H1 (cell line): ENCODE data around the gene ADAMTS6. TPM values are rescaled to one million over a fixed set of nuclear protein-coding genes. Genes with fewer than 3 reads are reported as not detected.

ENCODE experiments used
- ASH2L ChIP-seq: fragments of 200-600, 300-600 bp; sonication (generic); IDR thresholded peaks from one replicate; pipeline ENCODE4 v1.7.1; 2017; ENCODE audit warnings: low read length
- E2F6 ChIP-seq: IDR thresholded peaks from 2 replicates; pipeline ENCODE4 v1.6.1; 2012; ENCODE audit warnings: inconsistent platforms
- EP300 ChIP-seq, 2 experiments: IDR thresholded peaks; 1 replicate in 1 of 2; 2 replicates in 1 of 2; pipeline ENCODE4 v1.6.1; 2011 to 2012; ENCODE audit warnings: low read depth in 2 of 2, low read length in 2 of 2, mild to moderate bottlenecking in 2 of 2, borderline replicate concordance in 1 of 2, inconsistent platforms in 1 of 2, moderate library complexity in 1 of 2
- GABPA ChIP-seq: IDR thresholded peaks from 2 replicates; pipeline ENCODE4 v1.6.1; 2011; ENCODE audit warnings: mild to moderate bottlenecking, low read length, moderate library complexity, borderline replicate concordance; ENCODE audit not compliant: insufficient read depth
- HDAC2 ChIP-seq, 2 experiments: fragments of 300-600 bp in 1 of 2; sonication (generic) in 1 of 2; IDR thresholded peaks; 2 replicates each; pipeline ENCODE4 v1.6.1; 2011 to 2012; ENCODE audit warnings: low read depth in 2 of 2, low read length in 2 of 2, mild to moderate bottlenecking in 2 of 2, moderate library complexity in 2 of 2, borderline replicate concordance in 1 of 2, inconsistent platforms in 1 of 2
- JUND ChIP-seq: IDR thresholded peaks from 2 replicates; pipeline ENCODE4 v1.6.1; 2011; ENCODE audit warnings: mild to moderate bottlenecking, improper control_type of control experiment, low read length
- KDM1A ChIP-seq: fragments of 200-600, 300-600 bp; sonication (generic); IDR thresholded peaks from 2 replicates; pipeline ENCODE4 v1.7.1; 2016; ENCODE audit warnings: mild to moderate bottlenecking, low read length, borderline replicate concordance
- PHF8 ChIP-seq: fragments of 200-600 bp; sonication (generic); conservative IDR thresholded peaks from 2 replicates; pipeline ENCODE4 v1.7.1; 2012; ENCODE audit warnings: low read depth, mild to moderate bottlenecking, inconsistent platforms, low read length, moderate library complexity
- RXRA ChIP-seq: IDR thresholded peaks from 2 replicates; pipeline ENCODE4 v1.6.1; 2011; ENCODE audit warnings: low read depth, mild to moderate bottlenecking, low read length, moderate library complexity; ENCODE audit not compliant: insufficient read depth
- SAP30 ChIP-seq: fragments of 300-600 bp; sonication (generic); IDR thresholded peaks from 2 replicates; pipeline ENCODE4 v1.7.1; 2012; ENCODE audit warnings: low read length, moderate library complexity, mild to moderate bottlenecking, inconsistent platforms; ENCODE audit not compliant: insufficient read depth, insufficient replicate concordance
- SIN3A ChIP-seq, 2 experiments: IDR thresholded peaks in 1 of 2; conservative IDR thresholded peaks in 1 of 2; 2 replicates each; pipeline ENCODE4 v1.6.1; 2011 to 2012; ENCODE audit warnings: low read length in 2 of 2, improper control_type of control experiment in 1 of 2, low read depth in 1 of 2, mild to moderate bottlenecking in 1 of 2
- SUZ12 ChIP-seq: fragments of 200-600 bp; sonication (generic); IDR thresholded peaks from 2 replicates; pipeline ENCODE4 v1.6.1; 2012; ENCODE audit warnings: mild to moderate bottlenecking, inconsistent platforms, low read length, moderate library complexity, mixed read lengths
- polyA plus RNA-seq, 7 experiments: library from polyadenylated mRNA; depleted of rRNA in 3 of 7; stranded (reverse) in 5 of 7; unstranded in 2 of 7; fragments of >200 nt in 5 of 7; fragments of 200-250 nt in 2 of 7; gene quantifications; 1 replicate in 5 of 7; 2 replicates in 1 of 7; 4 replicates in 1 of 7; pipeline versions ENCODE4 v1.2.1 to v1.2.3, GENCODE V29; 2011 to 2013; ENCODE audit warnings: missing spikeins in 2 of 7, mixed read lengths in 2 of 7
- total RNA-seq: library from RNA; stranded (reverse); fragmentation: NEBNext Ultra II Directional; extraction: Animal tissue kit (Norgen Biotek cat#: 25700); gene quantifications from 2 replicates; pipeline ENCODE4 v1.2.1, GENCODE V29; 2021
- TF ChIP-seq, protein P1 (sequence below), 3 experiments: IDR thresholded peaks; 1 replicate in 2 of 3; 2 replicates in 1 of 3; pipeline versions ENCODE4 v1.5.1 to v1.6.1; 2011; ENCODE audit warnings: low read length in 3 of 3, mild to moderate bottlenecking in 3 of 3, inconsistent platforms in 2 of 3, low read depth in 1 of 3, moderate library complexity in 1 of 3; ENCODE audit not compliant: insufficient read depth in 1 of 3; ENCODE audit errors: control extremely low read depth in 1 of 3

Gene ADAMTS6
- total and polyA plus RNA-seq, 2 of the 8 experiments (the other 6 are each of a cell fraction or from before 2014, with no cell fraction given) = 0.74 to 2.4 TPM

GRCh38 chr5:65292196-65292595, 189.5 kb downstream of the ADAMTS6 start (continued):
- TF ChIP-seq SAP30 = no peak
- TF ChIP-seq ASH2L = no peak
- no peak for TF ChIP-seq KDM1A
- no peak for TF ChIP-seq PHF8
- no peak for TF ChIP-seq HDAC2 (IDR thresholded peaks at IDR 0.05; ENCODE audit: borderline replicate concordance in 1 of 2, low read depth in 2 of 2, low read length in 2 of 2)
- no peak for TF ChIP-seq SUZ12
- TF ChIP-seq RXRA = no peak
- TF ChIP-seq JUND = no peak
- no peak for TF ChIP-seq EP300 (IDR thresholded peaks at IDR 0.05; ENCODE audit: borderline replicate concordance in 1 of 2, low read depth in 2 of 2, low read length in 2 of 2)
- TF ChIP-seq GABPA = no peak
- TF ChIP-seq, protein P1, sequence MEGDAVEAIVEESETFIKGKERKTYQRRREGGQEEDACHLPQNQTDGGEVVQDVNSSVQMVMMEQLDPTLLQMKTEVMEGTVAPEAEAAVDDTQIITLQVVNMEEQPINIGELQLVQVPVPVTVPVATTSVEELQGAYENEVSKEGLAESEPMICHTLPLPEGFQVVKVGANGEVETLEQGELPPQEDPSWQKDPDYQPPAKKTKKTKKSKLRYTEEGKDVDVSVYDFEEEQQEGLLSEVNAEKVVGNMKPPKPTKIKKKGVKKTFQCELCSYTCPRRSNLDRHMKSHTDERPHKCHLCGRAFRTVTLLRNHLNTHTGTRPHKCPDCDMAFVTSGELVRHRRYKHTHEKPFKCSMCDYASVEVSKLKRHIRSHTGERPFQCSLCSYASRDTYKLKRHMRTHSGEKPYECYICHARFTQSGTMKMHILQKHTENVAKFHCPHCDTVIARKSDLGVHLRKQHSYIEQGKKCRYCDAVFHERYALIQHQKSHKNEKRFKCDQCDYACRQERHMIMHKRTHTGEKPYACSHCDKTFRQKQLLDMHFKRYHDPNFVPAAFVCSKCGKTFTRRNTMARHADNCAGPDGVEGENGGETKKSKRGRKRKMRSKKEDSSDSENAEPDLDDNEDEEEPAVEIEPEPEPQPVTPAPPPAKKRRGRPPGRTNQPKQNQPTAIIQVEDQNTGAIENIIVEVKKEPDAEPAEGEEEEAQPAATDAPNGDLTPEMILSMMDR (IDR thresholded peaks at IDR 0.05; ENCODE audit: control extremely low read depth in 1 of 3, insufficient read depth in 1 of 3, low read depth in 1 of 3, low read length in 3 of 3) = no peak
- no peak for TF ChIP-seq E2F6
- no peak for TF ChIP-seq SIN3A (conservative IDR thresholded peaks at IDR 0.05 in 1 of 2, IDR thresholded peaks at IDR 0.05 in 1 of 2; ENCODE audit: low read depth in 1 of 2, low read length in 2 of 2)
- TF ChIP-seq, all 59 proteins: peak for 0
